GM19372 (cell line): ENCODE measurements around the gene ZDHHC22.
A peak's percentile ranks its signal among the peaks of the same experiment; 100 is the strongest.
"Not testable (repeated sequence)": the region's sequence is repeated elsewhere in the genome, so short reads cannot be mapped to it uniquely, and the experiment has no call there.

Experiments used
- ATAC-seq: cut with Tn5 transposase; IDR thresholded peaks from one replicate; pipeline ENCODE4 v1.9.1; 2021; ENCODE audit warnings: mild to moderate bottlenecking, low read depth, moderate library complexity; ENCODE audit not compliant: unreplicated experiment

ZDHHC22 gene, protein sequence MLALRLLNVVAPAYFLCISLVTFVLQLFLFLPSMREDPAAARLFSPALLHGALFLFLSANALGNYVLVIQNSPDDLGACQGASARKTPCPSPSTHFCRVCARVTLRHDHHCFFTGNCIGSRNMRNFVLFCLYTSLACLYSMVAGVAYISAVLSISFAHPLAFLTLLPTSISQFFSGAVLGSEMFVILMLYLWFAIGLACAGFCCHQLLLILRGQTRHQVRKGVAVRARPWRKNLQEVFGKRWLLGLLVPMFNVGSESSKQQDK

GRCh38 chr14:77141214-77142004 lies at the start of gene ZDHHC22:
ZDHHC22 (minus strand) TSS chr14:77141791; CDS start chr14:77139738, 2,053 bp downstream.
- ATAC-seq, result no peak

DNA sequence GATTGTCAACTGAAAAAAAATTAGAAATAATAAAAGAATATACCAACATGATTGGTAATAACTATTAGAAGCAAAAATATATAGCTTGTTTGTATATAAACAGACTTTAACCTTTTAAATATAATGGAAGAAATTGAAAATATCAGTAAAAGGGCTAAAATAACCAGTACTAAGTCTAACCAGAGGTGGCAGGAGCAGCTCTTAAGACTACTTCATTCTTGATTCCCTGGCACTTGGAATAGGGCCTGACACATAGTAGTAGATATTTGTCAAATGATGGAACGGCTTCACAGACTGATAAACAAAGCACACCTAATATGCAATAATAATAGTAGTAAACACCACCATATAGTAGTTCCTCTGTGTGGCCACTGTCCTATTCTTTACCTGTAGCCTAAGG lies 49.4 kb upstream of the ZDHHC22 start:
- no peak for ATAC-seq

DNA sequence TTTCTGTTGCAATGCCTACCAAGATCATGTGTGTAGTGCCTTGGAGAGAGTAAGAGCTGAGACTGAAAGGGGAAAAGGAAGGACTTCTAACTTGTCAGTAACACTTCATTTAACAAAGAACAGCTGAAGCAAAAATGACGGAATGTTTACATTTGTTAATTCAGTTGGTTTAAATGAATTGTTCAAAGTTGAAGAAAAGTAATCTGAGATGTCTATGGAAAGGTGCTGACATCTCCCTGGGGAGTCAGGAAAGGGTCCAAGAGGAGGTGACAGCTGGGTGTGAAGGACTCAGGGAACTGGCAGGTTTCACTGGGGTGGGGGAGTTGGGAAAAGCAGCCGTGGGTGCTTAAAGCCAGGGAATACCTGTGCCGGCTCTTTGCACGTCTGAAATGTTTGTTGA lies 47.9 kb upstream of the ZDHHC22 start:
- no peak for ATAC-seq

GRCh38 chr14:77187649-77188012 lies 46.0 kb upstream of the ZDHHC22 start:
- ATAC-seq, result no peak

GRCh38 chr14:77186911-77187648 lies 45.5 kb upstream of the ZDHHC22 start:
- ATAC-seq, result no peak

DNA sequence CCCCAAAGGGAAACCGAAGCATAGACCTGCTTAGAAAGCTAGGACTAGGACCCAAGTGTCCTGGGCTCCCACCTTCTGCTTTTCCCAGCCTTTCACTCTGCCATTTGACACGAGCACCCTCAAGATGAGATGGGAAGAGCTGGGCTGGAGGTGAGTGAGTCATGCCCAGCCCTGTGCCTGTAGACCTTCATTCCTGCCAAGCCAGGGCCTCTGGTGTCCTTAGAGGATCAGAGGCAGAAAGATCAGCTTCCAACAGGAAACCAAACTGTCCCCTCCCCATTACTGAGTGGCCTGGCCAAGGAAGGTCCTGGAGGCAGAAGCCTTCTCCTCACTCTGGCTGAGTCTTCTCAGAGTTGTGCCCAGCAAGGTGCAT lies 43.5 kb upstream of the ZDHHC22 start:
- no peak for ATAC-seq

DNA sequence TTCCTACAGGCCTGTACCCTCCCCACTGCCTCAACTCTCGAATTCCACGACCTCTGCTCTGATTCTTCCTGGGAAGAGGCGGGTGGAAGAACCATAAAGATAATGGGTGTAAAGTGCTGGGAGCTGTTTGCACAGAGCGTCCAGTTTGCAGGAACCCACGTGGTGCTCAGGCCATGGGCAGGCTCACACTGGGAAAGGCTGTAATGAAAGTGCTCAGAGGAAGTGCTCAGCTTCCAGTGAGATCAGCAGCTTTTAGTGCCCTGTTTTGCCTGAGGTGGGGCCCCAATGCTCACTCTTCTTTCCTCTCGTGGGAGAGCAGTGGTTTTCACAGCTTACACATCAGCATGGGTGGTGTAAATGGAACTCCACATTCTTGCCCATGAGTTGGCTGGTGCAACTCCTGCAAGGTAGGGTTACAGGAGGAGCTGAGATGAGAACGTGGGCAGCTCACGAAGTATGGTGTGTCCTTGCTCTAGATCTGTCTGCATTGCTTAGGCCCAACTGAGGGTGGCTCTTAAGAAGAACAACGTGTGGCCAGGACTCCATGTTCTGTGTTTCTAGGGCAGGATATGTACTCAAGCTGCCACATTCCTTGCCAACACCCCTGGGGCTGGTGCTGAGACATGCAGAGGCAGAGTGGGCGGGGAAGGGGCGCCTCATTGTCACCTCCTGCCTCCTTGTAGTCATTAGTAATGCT lies 43.0 kb upstream of the ZDHHC22 start:
- ATAC-seq, result no peak

- ATAC-seq, result no peak
Observed at GRCh38 chr14:77183896-77184295, 42.3 kb upstream of the ZDHHC22 start.

DNA sequence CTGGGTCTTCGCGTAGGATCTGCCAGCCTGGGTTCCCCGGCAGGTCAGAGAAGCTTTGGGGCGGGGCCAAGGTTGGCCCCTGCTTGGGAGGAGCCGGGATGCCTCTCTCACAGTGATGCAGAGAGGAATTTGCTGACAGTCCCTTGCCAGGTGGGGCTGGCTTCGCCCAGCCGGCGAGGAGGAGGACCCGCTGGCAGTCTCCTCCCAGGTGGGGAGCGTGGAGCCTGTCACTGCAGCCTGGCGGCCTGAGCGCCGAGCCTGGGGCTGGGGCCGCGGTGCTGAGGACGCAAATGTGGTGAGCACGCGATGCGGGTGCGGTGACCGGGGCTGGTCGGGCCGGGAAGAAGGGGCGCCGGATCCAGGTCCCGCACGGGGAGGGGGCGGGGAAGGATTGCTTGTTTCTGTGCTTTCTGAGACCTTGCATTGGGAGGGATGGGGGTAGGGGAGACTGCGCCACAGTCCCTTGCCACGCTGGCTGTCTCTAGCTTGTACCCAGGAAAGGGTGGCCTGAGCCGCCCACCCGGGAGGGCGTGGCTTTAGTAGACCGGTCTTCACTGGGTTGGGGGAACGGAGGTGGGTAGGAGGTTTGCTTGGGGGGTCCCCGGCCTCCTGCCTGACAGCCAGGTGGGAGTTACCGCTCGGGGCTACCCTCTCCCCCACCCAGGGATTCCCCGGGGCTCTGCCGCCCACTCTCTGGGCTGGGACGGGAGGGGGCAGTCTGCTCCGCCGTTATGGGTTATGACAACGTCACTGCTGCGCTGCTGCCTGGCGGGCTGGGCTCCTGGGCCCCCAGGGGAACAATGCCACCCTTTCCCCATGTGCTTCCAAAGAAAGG lies 40.2 kb upstream of the ZDHHC22 start, which contains the start of gene TMEM63C:
TSS of gene TMEM63C (plus strand) at position 196 of the 835 bp plus-strand sequence. CDS start 37,016 bp downstream, outside the sequence.
- peak; percentile 65 for ATAC-seq

GRCh38 chr14:77180726-77181602 lies 39.4 kb upstream of the ZDHHC22 start:
- no peak for ATAC-seq

DNA sequence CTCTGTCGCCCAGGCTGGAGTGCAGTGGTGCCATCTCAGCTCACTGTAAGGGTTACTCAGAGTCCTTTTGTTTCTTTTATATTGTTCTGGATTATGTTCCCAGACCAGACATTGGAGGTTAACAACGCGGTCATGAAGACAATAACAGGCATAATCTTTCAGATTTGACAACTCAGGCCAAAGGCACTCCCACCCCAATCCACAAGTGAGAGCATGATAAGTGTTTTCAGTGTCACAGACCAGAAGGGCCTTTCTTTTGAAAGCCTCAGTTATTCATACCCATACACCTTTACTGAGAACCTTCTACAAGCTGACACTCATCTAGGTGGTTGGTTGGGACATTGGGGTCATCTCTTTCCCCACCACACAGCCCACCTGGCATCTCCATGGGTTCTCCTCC lies 37.1 kb upstream of the ZDHHC22 start:
- ATAC-seq, result no peak

- no peak for ATAC-seq
Observed at GRCh38 chr14:77177702-77178101, 36.1 kb upstream of the ZDHHC22 start.

GRCh38 chr14:77175843-77176242 lies 34.3 kb upstream of the ZDHHC22 start:
- ATAC-seq, result no peak

DNA sequence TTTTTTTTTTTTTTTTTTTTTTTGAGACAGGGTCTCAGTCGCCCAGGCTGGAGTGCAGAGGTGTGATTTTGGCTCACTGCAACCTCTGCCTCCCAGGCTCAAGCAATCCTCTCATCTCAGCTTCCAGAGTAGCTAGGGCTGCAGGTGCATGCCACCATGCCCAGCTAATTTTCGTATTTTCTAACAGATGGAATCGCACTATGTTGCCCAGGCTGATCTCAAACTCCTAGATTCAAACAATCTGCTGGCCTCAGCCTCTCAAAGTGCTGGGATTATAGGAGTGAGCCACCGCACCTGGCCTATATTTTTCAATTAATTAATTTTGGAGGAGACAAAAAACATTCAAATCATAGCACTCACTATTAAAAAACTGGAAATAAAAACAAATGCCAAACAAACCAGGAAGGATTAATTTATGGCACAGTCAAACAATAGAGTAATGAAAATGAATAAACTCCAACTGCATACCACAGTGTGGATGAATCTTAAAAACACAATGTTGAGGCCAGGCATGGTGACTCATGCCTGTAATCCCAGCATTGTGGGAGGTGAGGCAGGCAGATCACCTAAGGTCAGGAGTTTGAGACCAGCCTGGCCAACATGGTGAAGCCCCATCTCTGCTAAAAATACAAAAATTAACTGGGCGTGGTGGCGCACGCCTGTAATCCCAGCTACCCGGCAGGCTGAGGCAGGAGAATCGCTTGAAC lies 32.5 kb upstream of the ZDHHC22 start:
- ATAC-seq, result not testable (repeated sequence)

- no peak for ATAC-seq
Observed at GRCh38 chr14:77172916-77173315, 31.3 kb upstream of the ZDHHC22 start.

GRCh38 chr14:77170045-77170444 lies 28.5 kb upstream of the ZDHHC22 start:
- ATAC-seq, result no peak

DNA sequence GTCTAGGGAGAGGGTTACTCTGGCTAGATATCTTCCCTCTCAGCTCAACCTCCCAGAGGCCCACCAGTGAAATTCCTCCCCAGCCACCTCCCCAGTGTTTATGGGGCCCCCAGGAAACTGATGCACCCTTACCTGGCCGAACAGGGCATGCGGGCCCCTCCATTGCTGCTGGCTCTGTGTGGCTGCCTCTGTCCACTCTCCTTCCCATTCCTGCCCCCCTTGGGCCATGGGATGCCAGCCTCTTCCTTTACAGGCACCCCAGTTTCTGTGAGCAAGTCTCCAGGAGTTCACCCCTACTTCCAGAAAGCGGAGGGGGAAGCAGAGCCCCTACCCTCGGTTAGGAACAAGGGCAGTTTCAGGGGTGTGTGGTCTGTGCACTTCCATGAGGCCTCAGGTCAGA lies 19.4 kb upstream of the ZDHHC22 start:
- ATAC-seq, result no peak

- ATAC-seq, result no peak
Observed at GRCh38 chr14:77158882-77159255, 17.3 kb upstream of the ZDHHC22 start.
